Ovary (tissue), 9 donors: ENCODE measurements around the gene DOCK2. TPM values are rescaled to one million over a fixed set of nuclear protein-coding genes. Genes with fewer than 3 reads are reported as not detected.

Experiments used
- DNase-seq, 5 donors: peaks; one replicate each; pipeline ENCODE4 v3.0.0-alpha.2; 2019 to 2020
- H3K27ac ChIP-seq, 2 donors: fragments of 200-600 bp; one replicate each; pipeline versions ENCODE4 v1.5.1 to v1.8.0; 2019 to 2022
- H3K27me3 ChIP-seq: fragments of 200-600 bp; one replicate; pipeline ENCODE4 v1.8.0; 2022
- H3K36me3 ChIP-seq: fragments of 200-600 bp; sonication (generic); one replicate; pipeline ENCODE4 v1.5.1; 2019
- H3K4me1 ChIP-seq: one replicate; pipeline ENCODE4 v1.8.1; 2013; ENCODE audit warnings: mild to moderate bottlenecking, moderate library complexity; ENCODE audit not compliant: insufficient read depth
- H3K4me3 ChIP-seq: fragments of 200-600 bp; sonication (generic); one replicate; pipeline ENCODE4 v1.5.1; 2017
- H3K9me3 ChIP-seq, 2 donors: fragments of 200-600 bp in 1 of 2; sonication (generic) in 1 of 2; one replicate each; pipeline versions ENCODE4 v1.5.1 to v1.8.1; 2013 to 2019; ENCODE audit warnings: mild to moderate bottlenecking in 1 of 2, moderate library complexity in 1 of 2
- EP300 ChIP-seq: sonication (generic); formaldehyde crosslinking; IDR thresholded peaks from one replicate; pipeline ENCODE4 v1.6.1; 2017; ENCODE audit warnings: antibody characterized with exemption
- POLR2A ChIP-seq: fragments of 450-650 bp; IDR thresholded peaks from one replicate; pipeline ENCODE4 v1.6.1; 2017; ENCODE audit warnings: antibody characterized with exemption, mild to moderate bottlenecking, moderate library complexity
- WGBS, 3 donors: extraction: QIAGEN DNeasy Blood & Tissue Kit in 1 of 3; methylation state at CpG; one replicate each; pipeline versions ENCODE4 v1.1.5 to v1.1.7; 2013 to 2017; 5-methylcytosine and 5-hydroxymethylcytosine counted together
- intact Hi-C, 4 donors: fragments of 100-400 bp; cut with DNase I; formaldehyde crosslinking; loops; one replicate each; pipeline versions ENCODE4 v1.11.0 to v1.15.1; 2022 to 2023
- polyA plus RNA-seq, 2 donors: library from polyadenylated mRNA; stranded (reverse); fragments of 200-250 nt in 1 of 2; fragments of 350-450 nt in 1 of 2; fragmentation: Illumina TruSeq in 1 of 2; extraction: RNeasy Lipid Tissue Mini Kit (QIAGEN cat#74804) in 1 of 2; gene quantifications; one replicate each; pipeline ENCODE4 v1.2.3, GENCODE V29; 2013 to 2014
- total RNA-seq, 7 donors: library from RNA; depleted of rRNA in 2 of 7; stranded (reverse); fragments of >200 nt in 2 of 7; fragmentation: NEBNext Ultra II Directional in 3 of 7; extraction: Animal tissue kit (Norgen Biotek cat#: 25700) in 3 of 7; gene quantifications; one replicate each; pipeline versions ENCODE4 v1.1.0 to v1.2.4, GENCODE V29; 2016 to 2023
- TF ChIP-seq, protein P1 (sequence below), 3 donors: fragments of 450-650 bp in 2 of 3; fragments of 200-600 bp in 1 of 3; IDR thresholded peaks; one replicate each; pipeline versions ENCODE4 v1.5.1 to v1.8.0; 2016 to 2022; ENCODE audit warnings: antibody characterized with exemption in 3 of 3, mild to moderate bottlenecking in 1 of 3
- donor health status: DM: no; HTN: no; CAD: no; lungs with moderate emphysema.
- donor health status: DM: no; HTN: no; CAD: no.
- donor health status: Bipolar disorder and iron deficiency.
- donor health status: DM: yes; HTN: yes; CAD: no.
- donor health status: DM: no; HTN: no; CAD: no.
- donor health status: DM: yes; HTN: yes; CAD: no.

DOCK2 gene
- total and polyA plus RNA-seq, 9 donors, result 1.3 to 10.2 (median 5.4) TPM

DNA sequence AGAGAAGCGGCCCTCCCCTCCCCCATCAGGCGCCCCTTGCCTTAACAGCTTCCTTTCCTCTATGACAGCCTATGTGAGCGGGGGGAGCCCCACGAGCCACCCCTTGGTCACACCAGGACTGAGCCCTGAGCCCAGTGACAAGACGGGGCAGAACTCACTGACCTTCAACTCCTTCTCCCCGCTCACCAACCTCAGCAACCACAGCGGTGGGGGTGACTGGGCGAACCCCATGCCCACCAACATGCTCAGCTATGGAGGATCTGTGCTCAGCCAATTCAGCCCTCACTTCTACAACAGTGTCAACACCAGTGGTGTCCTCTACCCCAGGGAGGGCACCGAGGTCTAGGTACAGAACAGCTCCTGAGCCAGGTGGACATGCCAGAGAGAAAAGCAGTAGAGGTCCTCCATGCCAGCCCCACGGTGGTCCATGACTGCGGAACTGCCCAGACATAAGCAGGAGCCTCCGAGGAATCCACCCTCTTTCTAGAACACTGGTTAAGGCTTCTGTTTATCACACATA, 471.3 kb downstream of the DOCK2 start:
- Histone ChIP-seq H3K27ac (no peak overlapping the region), H3K27me3 (no peaks in the 10 kb centered on the region), H3K4me3 (no peak overlapping the region), H3K4me1 (no peaks in the 10 kb centered on the region), H3K9me3 (no peaks in the 10 kb centered on the region), H3K36me3 (no peaks in the 10 kb centered on the region)
- DNase-seq, result no peak
- intact Hi-C loops, result no loop called here
- WGBS, 3 donors, result 86 to 87% (median 86%) methylated on average over 12 of the region's 12 CpGs
- TF ChIP-seq EP300 (no peak), POLR2A (no peak)
- TF ChIP-seq, protein P1, sequence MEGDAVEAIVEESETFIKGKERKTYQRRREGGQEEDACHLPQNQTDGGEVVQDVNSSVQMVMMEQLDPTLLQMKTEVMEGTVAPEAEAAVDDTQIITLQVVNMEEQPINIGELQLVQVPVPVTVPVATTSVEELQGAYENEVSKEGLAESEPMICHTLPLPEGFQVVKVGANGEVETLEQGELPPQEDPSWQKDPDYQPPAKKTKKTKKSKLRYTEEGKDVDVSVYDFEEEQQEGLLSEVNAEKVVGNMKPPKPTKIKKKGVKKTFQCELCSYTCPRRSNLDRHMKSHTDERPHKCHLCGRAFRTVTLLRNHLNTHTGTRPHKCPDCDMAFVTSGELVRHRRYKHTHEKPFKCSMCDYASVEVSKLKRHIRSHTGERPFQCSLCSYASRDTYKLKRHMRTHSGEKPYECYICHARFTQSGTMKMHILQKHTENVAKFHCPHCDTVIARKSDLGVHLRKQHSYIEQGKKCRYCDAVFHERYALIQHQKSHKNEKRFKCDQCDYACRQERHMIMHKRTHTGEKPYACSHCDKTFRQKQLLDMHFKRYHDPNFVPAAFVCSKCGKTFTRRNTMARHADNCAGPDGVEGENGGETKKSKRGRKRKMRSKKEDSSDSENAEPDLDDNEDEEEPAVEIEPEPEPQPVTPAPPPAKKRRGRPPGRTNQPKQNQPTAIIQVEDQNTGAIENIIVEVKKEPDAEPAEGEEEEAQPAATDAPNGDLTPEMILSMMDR (IDR thresholded peaks at IDR 0.05), result no peak

DNA sequence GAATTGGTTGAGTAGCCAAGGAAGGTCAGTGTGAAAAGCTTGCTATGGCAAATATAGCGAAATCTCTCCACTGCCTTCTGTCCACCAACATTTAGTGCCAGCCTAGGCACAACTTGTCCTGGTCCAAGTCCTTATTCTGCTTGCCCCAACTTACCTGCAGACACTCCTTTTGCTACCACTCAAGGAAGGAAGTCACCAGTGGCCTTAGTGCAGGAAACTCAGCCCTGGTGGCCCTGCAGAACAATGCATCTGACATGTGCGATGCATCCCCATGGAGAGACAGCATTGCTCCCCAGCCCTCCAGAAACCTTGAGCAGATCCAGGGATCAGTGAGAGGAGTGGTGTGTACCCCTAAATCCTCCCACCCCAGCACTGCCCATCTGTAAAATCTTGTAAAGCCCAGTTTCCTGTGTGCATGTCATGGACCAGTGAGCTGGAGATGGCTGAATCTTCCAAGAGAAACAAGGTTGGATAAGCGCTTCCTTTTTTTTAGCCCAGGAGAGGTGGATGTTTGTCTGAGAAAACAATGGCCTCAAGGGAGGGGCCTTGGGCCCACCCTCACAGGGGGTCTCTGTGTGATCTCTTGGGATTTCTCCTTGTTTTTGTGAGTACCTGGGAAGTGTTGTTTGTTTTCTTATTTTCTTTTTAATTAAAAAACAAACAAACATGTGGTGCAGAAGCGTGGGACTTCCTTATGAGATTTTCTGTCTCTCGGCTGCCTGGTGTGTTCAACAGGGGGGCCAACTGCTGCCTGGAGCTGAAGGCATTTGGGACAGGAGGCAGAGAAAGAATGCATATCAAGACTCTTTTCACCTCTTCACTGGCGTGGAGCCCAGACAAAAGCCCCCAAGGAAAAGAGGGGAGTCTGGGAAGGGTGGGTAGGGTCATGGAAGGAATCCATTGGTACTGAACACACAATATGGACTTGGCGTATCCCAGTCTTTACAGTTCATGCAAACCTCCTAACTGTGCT, 472.3 kb downstream of the DOCK2 start:
- TF ChIP-seq EP300, result no peak
- Histone ChIP-seq H3K4me3 (no peak overlapping the region), H3K27ac (no peak overlapping the region), H3K27me3 (no peaks in the 10 kb centered on the region), H3K4me1 (no peaks in the 10 kb centered on the region), H3K36me3 (no peaks in the 10 kb centered on the region), H3K9me3 (no peaks in the 10 kb centered on the region)
- WGBS, 3 donors, result 71 to 78% (median 74%) methylated on average over 7 of the region's 7 CpGs
- intact Hi-C loops, result no loop called here
- DNase-seq, result no peak

DNA sequence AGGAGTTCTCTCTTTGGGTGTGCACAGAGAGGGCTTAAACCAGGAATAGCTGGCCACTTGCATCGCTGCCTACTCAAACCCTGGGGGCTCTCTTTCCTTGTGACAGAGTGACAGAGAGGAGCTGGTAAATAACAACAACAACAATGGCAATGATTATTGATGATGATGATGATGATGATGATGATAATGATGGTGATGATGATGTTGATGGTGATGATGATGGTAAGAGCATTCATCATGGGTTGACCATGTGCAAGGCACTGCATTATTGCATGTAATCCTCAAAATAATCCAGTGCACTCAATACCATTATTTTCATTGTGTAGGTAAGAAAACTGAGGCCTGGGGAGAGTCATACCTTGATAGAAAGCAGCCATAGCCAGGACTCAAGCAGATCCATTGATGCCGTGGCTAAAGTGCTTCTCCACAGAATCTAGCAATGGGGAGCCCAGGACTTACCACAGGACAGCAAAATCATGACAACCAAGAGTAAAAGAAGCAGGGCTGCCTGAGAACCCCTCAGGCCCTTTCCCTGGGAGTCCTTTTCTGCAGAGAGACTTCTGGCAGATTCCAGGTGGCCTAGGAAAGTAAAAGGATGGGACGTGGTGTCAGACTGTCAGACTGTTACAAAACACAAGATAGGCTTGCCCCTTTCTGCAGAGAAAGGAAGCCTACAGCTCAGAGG, 473.5 kb downstream of the DOCK2 start:
- TF ChIP-seq EP300, result no peak
- TF ChIP-seq, protein P1 (IDR thresholded peaks at IDR 0.05), result no peak
- TF ChIP-seq POLR2A, result no peak
- H3K4me3 ChIP-seq, result no peak overlapping the region
- no peaks in the 10 kb centered on the region for H3K4me1 ChIP-seq
- DNase-seq, result no peak
- intact Hi-C loops, result no loop called here
- no peaks in the 10 kb centered on the region for H3K9me3 ChIP-seq
- no peaks in the 10 kb centered on the region for H3K36me3 ChIP-seq
- H3K27me3 ChIP-seq, result no peaks in the 10 kb centered on the region
- WGBS, 3 donors, result 64 to 77% (median 73%) methylated on average over 3 of the region's 3 CpGs
- no peak overlapping the region for H3K27ac ChIP-seq

DNA sequence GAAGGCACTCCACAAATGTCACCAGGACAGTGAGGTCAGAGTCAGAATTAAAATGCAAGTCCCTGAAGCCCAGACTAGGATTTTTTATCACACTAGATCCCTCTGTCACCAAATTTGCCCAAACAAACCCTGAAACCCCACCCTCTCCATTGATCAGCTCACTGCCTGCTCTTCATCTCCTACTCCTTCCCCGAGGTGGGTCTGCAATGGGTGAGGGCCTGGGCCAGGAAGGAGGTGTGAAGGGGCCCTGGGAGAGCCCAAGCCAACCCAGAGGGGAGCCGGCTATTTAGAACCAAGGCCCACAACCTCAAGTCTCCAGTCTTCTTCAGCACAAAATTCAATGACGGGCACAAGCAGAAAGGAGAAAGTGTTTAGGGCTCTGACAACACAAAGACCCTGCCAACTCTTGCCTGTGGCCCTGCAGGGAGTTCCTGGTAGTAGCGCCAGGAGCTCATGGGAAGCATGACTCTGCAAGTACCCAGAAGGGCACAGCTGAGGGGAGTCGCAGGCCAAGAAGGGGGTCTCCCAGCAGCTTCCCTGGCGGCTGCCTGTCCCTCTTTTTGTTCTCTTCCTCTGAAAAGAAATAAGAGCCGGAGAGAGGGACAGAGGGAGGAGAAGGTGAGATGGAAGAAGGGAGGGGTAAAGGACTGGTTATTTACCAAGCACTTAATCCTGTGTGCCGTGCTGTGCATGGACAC, 474.2 kb downstream of the DOCK2 start:
- WGBS, 3 donors, result 63 to 69% (median 63%) methylated on average over 8 of the region's 8 CpGs
- Histone ChIP-seq H3K27me3 (no peaks in the 10 kb centered on the region), H3K27ac (no peak overlapping the region), H3K4me3 (no peak overlapping the region), H3K36me3 (no peaks in the 10 kb centered on the region), H3K9me3 (no peaks in the 10 kb centered on the region), H3K4me1 (no peaks in the 10 kb centered on the region)
- intact Hi-C loops, result no loop called here
- TF ChIP-seq EP300 (no peak), POLR2A (no peak)
- TF ChIP-seq, protein P1 (IDR thresholded peaks at IDR 0.05), result no peak
- no peak for DNase-seq
